Immature natural killer cell (primary cell): ENCODE measurements around the gene DHX35. TPM values are rescaled to one million over a fixed set of nuclear protein-coding genes. Genes with fewer than 3 reads are reported as not detected.

Experiments used
- DNase-seq, 3 donors: peaks; one replicate each; pipeline ENCODE4 v3.0.0; 2022; ENCODE audit warnings: mixed read lengths in 1 of 3
- H3K27ac Mint-ChIP-seq, 6 donors: one replicate each; pipeline ENCODE4 v1.8.0; 2020; ENCODE audit warnings: mixed read lengths in 6 of 6, mild to moderate bottlenecking in 5 of 6, inconsistent platforms in 4 of 6, moderate library complexity in 3 of 6
- H3K27me3 Mint-ChIP-seq, 3 donors: one replicate each; pipeline ENCODE4 v1.8.0; 2020 to 2021; ENCODE audit warnings: low read depth in 3 of 3, mild to moderate bottlenecking in 3 of 3, mixed read lengths in 3 of 3, moderate library complexity in 3 of 3, inconsistent platforms in 1 of 3
- H3K36me3 Mint-ChIP-seq, 3 donors: one replicate each; pipeline ENCODE4 v1.8.0; 2020; ENCODE audit warnings: mixed read lengths in 3 of 3, inconsistent platforms in 2 of 3, mild to moderate bottlenecking in 2 of 3
- H3K4me1 Mint-ChIP-seq, 2 donors: one replicate each; pipeline ENCODE4 v1.8.0; 2020; ENCODE audit warnings: inconsistent platforms in 2 of 2, mild to moderate bottlenecking in 2 of 2, mixed read lengths in 2 of 2, moderate library complexity in 1 of 2
- H3K4me3 Mint-ChIP-seq, 5 donors: one replicate each; pipeline ENCODE4 v1.8.0; 2020; ENCODE audit warnings: mild to moderate bottlenecking in 5 of 5, mixed read lengths in 5 of 5, inconsistent platforms in 3 of 5, moderate library complexity in 3 of 5
- H3K9me3 Mint-ChIP-seq, 6 donors: one replicate each; pipeline ENCODE4 v1.8.0; 2020; ENCODE audit warnings: mild to moderate bottlenecking in 6 of 6, mixed read lengths in 6 of 6, inconsistent platforms in 4 of 6, moderate library complexity in 3 of 6
- polyA plus RNA-seq, 3 donors: library from polyadenylated mRNA; unstranded; fragments of 300-500 nt; fragmentation: Illumina TruSeq; gene quantifications; one replicate each; pipeline ENCODE4 v1.2.3, GENCODE V29; 2021

DHX35 gene
- polyA plus RNA-seq, 3 donors from 2014 or later = 5.0 to 6.5 (median 6.0) TPM

GRCh38 chr20:39072132-39072531 is 110.0 kb downstream of the DHX35 start:
- H3K9me3 Mint-ChIP-seq = no peaks in the 10 kb centered on the region
- peaks cover 0 to 4% (median 3%) of the 10 kb centered on the region in 3 donors for H3K36me3 Mint-ChIP-seq
- no peak for DNase-seq
- H3K4me3 Mint-ChIP-seq = no peak overlapping the region
- H3K4me1 Mint-ChIP-seq = peaks cover under 1 to 4% of the 10 kb centered on the region in 2 donors
- no peak overlapping the region for H3K27ac Mint-ChIP-seq
- peaks cover 2 to 8% (median 7%) of the 10 kb centered on the region in 3 donors for H3K27me3 Mint-ChIP-seq

GRCh38 chr20:39072653-39073052 is 110.5 kb downstream of the DHX35 start:
- DNase-seq = no peak
- Mint-ChIP-seq H3K4me3 (no peak overlapping the region), H3K27me3 (peaks cover 2 to 8% (median 5%) of the 10 kb centered on the region in 3 donors), H3K9me3 (no peaks in the 10 kb centered on the region), H3K27ac (no peak overlapping the region), H3K36me3 (peaks cover 0 to 4% (median 3%) of the 10 kb centered on the region in 3 donors), H3K4me1 (peaks cover 6 to 9% of the 10 kb centered on the region in 2 donors)

- H3K36me3 Mint-ChIP-seq = peaks cover 0 to 3% (median 0%) of the 10 kb centered on the region in 3 donors
- H3K27ac Mint-ChIP-seq = no peak overlapping the region
- H3K4me3 Mint-ChIP-seq = no peak overlapping the region
- no peaks in the 10 kb centered on the region for H3K9me3 Mint-ChIP-seq
- no peak for DNase-seq
- H3K27me3 Mint-ChIP-seq = peaks cover 0 to 13% (median 4%) of the 10 kb centered on the region in 3 donors
- H3K4me1 Mint-ChIP-seq = peaks cover 25 to 36% of the 10 kb centered on the region in 2 donors
Measured at GRCh38 chr20:39075731-39076130, 113.6 kb downstream of the DHX35 start.

GRCh38 chr20:39076958-39077357 is 114.8 kb downstream of the DHX35 start:
- no peak overlapping the region for H3K4me3 Mint-ChIP-seq
- no peaks in the 10 kb centered on the region for H3K9me3 Mint-ChIP-seq
- DNase-seq = no peak
- H3K27ac Mint-ChIP-seq = no peak overlapping the region
- H3K27me3 Mint-ChIP-seq = peaks cover 0 to 13% (median 1%) of the 10 kb centered on the region in 3 donors
- H3K4me1 Mint-ChIP-seq = peaks cover 31 to 43% of the 10 kb centered on the region in 2 donors
- H3K36me3 Mint-ChIP-seq = peaks cover 0 to 3% (median 0%) of the 10 kb centered on the region in 3 donors

GRCh38 chr20:39080326-39080725 is 118.2 kb downstream of the DHX35 start:
- Mint-ChIP-seq H3K4me3 (peak overlapping the region in 2 of 5 donors; percentile 15 to 36), H3K9me3 (no peaks in the 10 kb centered on the region), H3K36me3 (no peaks in the 10 kb centered on the region), H3K27me3 (peaks cover 0 to 8% (median 1%) of the 10 kb centered on the region in 3 donors), H3K27ac (peak overlapping the region in 3 of 6 donors; percentile 26 to 73 (median 65)), H3K4me1 (peaks cover 31 to 43% of the 10 kb centered on the region in 2 donors)
- DNase-seq = no peak

- Mint-ChIP-seq H3K9me3 (no peaks in the 10 kb centered on the region), H3K27me3 (peaks cover 2 to 8% (median 2%) of the 10 kb centered on the region in 3 donors), H3K36me3 (no peaks in the 10 kb centered on the region), H3K4me3 (peak overlapping the region in 1 of 5 donors; percentile 23), H3K4me1 (peaks cover 31 to 43% of the 10 kb centered on the region in 2 donors), H3K27ac (peak overlapping the region in 2 of 6 donors; percentile 26 to 42)
- peak; percentile 60 to 75 (median 65) for DNase-seq
Measured at GRCh38 chr20:39081255-39081654, 119.1 kb downstream of the DHX35 start.

GRCh38 chr20:39082622-39083398 is 120.7 kb downstream of the DHX35 start:
- peaks cover 2 to 6% (median 3%) of the 10 kb centered on the region in 3 donors for H3K27me3 Mint-ChIP-seq
- no peak overlapping the region for H3K4me3 Mint-ChIP-seq
- no peak overlapping the region for H3K27ac Mint-ChIP-seq
- no peak for DNase-seq
- no peaks in the 10 kb centered on the region for H3K36me3 Mint-ChIP-seq
- no peaks in the 10 kb centered on the region for H3K9me3 Mint-ChIP-seq
- peaks cover 23 to 32% of the 10 kb centered on the region in 2 donors for H3K4me1 Mint-ChIP-seq

- peaks cover 2 to 3% (median 2%) of the 10 kb centered on the region in 3 donors for H3K27me3 Mint-ChIP-seq
Measured at GRCh38 chr20:39083761-39084160, 121.6 kb downstream of the DHX35 start.

GRCh38 chr20:39089029-39089428 is 126.9 kb downstream of the DHX35 start:
- Mint-ChIP-seq H3K4me1 (peaks cover 9 to 16% of the 10 kb centered on the region in 2 donors), H3K9me3 (no peaks in the 10 kb centered on the region), H3K4me3 (peak overlapping the region in 1 of 5 donors; percentile 5), H3K27ac (peak overlapping the region in 5 of 6 donors; percentile 24 to 80 (median 60)), H3K36me3 (peaks cover 5 to 7% (median 5%) of the 10 kb centered on the region in 3 donors), H3K27me3 (peaks cover 0 to 6% (median 4%) of the 10 kb centered on the region in 3 donors)
- DNase-seq = peak in 1 of 3 donors; percentile 8

More at GRCh38 chr20:39083761-39084160, 121.6 kb downstream of the DHX35 start:
- Mint-ChIP-seq H3K4me3 (no peak overlapping the region), H3K36me3 (no peaks in the 10 kb centered on the region), H3K27ac (no peak overlapping the region), H3K4me1 (peaks cover 15 to 27% of the 10 kb centered on the region in 2 donors), H3K9me3 (no peaks in the 10 kb centered on the region)
- no peak for DNase-seq

Other genes with a start within 250 kb of the DHX35 start
- not detected for gene SLC32A1, start 237.9 kb upstream of the DHX35 start, polyA plus RNA-seq
- gene ACTR5, start 213.9 kb upstream of the DHX35 start, polyA plus RNA-seq = 10 to 100 TPM in 1 of 3 donors, 1 to 10 TPM in 2; 8.0 to 11.1 (median 8.7) TPM
- 10 to 100 TPM; 23.6 to 42.8 (median 24.9) TPM for gene PPP1R16B, start 156.6 kb upstream of the DHX35 start, polyA plus RNA-seq
- gene FAM83D, start 35.9 kb upstream of the DHX35 start, polyA plus RNA-seq = under 1 TPM in 2 of 3 donors, not detected in 1; 0.25 to 0.58 TPM